CMK (cell line): ENCODE data around the gene RNF114.
A peak's percentile ranks its signal among the peaks of the same experiment; 100 is the strongest.

Source experiments
- DNase-seq: peaks from one replicate; pipeline ENCODE4 v3.0.0-alpha.2; 2010; ENCODE audit warnings: low read depth

The RNF114 gene

DNA sequence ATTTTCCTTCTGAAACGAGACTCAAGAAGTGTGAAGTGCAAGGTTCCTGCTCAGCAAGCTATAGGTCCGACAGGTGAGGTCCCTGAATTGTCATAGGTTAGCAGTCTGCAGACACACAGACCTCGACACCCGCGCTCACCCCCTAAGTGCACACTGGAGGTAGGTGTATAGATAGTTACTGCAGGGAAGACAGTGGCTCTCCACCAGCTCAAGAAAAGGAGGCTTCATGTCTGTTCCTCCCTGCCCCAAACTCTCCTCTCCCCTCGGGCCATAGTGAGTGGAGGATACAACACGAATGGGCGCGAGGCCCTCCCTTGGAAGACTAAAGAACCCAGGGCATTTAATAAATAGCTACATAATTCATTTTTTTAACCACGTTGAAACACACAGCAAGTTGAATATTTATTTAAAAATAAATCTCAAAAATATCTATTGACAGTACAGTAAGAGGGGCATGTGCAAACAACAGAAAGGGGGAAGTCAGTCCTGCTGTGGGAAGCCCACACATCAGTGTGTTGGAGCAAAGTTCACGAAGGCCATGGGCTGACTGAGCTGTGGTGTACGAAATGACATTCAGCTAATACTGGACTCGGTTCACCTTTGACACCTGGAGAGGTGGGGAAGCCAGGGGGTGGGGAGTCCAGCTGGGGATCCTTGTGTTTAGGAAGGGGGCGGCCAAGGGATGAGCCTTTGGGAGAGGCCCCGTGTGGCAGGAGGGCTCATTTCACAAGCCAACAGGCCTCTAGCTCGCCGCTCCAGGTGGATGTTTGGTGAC lies 31.6 kb upstream of the RNF114 start:
- no peak for DNase-seq

DNA sequence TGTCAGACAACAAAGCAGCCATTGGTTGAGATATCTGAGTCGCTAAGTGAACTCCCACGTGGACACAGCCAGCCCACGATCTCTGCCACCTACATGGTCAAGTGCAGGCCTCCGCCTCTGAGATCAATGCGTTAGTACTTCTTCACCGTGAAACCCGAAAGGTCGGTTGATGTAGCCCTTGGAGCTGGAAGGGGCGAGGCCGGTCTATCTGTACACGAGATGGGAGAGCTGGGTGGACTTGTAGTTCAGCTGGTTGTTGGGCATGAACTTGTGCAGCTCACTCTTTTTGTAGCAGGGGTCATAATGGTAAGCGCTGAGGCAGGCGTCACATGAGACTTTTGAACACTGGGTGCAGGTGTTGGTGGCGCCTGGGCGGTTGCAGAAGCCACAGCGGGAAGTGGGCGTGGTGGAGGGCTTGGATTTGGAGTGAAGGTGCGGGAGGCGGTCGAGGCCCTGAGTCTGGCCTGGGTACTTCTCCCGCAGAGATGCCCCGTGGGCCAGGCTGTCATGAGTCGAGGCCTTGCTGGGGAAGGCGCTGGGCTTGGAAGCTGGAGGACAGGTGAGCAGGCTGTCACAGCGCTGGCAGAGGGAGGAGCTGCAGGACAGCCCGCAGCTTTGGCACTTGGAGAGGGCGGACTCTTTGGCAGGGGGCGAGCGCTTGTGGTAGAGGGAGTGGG lies 30.6 kb upstream of the RNF114 start:
- DNase-seq, result no peak

DNA sequence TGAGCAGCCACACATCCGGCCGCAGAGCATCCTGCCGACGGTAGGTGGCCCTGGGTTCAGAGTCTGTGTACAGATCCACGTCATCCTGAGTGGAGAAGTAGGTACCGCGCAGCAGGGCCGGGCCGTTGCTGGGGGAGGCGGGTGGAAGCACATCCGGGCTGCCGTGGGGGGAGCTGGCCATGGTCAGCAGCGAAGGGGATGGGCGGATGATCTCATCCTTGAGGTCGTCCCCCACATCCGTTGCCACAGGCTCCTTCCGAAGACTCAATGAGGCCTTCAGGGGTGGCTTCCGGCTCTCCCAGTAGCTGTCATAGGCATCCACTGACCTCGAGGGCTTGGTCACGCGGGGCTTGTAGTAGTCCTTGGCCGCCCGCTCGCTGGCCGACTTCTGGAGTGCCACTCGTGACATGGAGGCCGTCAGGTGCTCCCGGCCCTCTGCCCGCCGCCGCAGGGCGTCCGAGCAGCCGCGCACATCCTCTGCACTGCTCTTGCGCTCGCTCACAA lies 30.0 kb upstream of the RNF114 start:
- DNase-seq, result no peak

DNA sequence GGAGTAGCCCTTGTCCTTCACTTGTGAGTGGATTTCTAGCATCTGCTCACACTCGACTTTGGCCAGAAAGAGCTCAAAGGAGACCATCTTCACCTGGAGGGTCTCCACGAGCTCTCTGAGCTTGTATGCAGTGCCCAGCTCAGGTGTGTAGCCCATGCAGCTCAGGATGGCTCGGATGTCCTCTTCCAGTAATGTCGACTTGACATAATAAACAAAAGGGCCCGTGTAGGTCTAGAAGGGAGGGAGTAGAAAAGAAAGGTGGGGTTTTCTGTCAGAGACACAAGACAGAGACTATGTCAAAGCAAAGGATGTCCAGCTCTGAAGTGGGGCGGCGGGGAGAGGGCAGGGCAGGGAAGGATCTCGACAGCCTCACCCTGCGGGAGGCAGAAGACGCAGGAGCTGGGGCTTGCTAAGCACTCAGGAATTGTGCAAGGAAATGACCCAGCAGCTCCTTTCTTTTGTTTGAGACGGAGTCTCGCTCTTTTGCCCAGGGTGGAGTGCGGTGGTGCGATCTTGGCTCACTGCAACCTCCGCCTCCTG lies 29.5 kb upstream of the RNF114 start:
- DNase-seq, result no peak

DNA sequence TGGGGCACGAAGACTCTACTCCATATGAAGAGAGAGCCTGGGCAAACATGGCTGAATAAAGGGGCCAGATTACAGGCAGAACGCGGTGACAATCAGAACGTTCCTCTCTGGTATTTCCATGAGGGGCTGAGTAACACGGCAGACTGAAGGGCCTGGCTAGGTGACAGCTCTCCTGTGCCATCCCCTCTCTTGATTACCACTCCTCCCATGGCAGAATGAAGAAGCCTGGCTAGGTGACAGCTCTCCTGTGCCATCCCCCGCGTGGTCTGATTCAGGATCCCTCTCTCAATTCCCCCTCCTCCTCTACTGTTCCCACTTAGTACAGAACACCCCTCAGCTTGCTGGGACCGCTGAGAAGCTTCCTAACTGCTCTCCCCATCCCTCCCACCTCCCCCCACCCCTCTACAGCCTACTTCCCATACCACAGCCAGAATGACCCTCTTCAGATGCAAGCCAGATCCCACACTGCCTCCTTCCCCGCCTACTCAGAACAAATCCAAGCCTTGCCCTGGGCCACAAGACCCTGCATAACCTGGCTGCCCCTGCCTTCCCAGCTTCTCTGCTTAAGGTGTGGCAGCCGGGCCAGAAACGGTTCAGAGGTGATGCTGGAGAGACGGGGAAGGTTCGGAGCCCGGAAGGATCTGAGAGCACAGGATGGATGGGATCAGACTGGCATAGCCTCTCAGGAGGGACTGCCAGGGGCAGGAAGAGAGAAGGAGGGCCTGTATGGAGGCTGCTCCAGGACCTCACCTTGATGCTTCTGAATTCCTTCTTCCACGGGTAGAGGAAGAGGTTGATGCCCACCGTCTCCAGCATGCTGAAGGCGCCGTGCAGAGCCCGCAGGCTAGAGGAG lies 28.6 kb upstream of the RNF114 start:
- DNase-seq, result no peak

DNA sequence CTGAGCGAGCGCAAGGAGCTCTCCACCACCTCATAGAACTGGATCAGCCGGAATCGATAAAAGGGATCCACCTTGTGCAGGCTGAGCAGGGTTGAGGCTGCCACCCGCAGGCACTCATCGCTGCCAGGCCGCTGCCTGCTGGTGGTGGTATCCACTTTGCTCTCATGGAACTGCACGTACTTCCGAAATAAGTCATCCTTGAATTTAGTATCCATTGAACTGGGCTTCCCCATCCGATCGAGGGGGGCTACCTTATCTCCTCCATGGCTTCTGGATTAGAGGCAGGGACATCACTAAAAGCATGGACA lies 28.0 kb upstream of the RNF114 start:
- DNase-seq, result no peak

DNA sequence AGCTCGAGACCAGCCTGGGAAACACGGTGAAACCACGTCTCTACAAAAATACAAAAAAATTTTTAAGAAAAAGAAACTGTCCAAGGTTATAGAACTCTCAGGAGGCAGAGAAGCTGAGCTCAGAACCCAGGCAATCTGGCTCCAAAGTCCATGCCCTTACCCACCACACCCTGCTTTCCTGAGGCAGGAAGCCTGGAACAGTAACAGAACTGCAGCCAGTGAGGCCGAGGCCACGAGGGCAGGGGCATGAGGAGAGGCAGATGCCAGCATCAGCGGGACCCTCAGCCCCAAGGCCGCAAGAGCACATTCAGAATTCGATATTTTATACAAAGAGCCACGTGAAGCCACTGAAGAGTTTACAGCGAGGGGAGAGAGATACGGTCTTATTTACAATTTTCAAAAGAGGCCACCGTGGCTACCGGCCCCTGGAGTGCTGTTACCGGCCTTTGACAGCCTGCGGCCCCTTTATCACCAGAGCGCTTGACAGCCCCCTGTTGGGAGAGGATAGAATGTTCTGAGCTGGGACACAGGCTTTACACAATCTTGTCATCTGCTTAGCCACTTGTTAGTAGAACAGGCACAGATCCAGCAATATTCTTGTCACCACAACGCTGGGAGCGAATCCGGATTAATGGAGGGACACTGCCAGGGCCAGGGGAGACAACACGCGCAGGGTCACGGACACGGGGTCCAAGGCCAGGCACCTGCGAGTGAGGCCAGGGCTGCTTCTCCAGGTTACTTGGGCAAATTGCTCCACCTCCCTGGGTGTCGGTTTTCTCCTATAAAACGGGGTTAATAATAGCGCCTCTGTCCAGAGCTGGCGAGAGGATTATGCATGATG lies 26.5 kb upstream of the RNF114 start:
- no peak for DNase-seq

DNA sequence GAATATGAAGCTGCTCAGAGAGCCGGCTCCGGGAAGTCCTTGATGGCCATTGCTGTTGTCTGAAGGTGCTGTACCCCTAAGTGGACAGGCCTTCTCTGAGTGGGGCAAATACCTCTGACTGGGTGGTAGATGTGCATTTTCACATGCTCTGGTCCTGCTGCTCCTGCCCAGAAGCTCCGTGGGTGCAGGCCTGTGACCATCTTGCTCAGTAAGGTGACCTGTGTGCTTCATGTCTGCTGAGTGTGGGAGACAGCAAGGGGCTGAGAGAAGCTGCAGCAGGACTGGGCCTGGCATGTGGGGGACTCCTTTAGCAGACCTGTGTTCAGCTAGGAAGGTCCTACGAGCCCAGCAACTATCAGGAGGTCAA lies 25.9 kb upstream of the RNF114 start:
- DNase-seq, result no peak

DNA sequence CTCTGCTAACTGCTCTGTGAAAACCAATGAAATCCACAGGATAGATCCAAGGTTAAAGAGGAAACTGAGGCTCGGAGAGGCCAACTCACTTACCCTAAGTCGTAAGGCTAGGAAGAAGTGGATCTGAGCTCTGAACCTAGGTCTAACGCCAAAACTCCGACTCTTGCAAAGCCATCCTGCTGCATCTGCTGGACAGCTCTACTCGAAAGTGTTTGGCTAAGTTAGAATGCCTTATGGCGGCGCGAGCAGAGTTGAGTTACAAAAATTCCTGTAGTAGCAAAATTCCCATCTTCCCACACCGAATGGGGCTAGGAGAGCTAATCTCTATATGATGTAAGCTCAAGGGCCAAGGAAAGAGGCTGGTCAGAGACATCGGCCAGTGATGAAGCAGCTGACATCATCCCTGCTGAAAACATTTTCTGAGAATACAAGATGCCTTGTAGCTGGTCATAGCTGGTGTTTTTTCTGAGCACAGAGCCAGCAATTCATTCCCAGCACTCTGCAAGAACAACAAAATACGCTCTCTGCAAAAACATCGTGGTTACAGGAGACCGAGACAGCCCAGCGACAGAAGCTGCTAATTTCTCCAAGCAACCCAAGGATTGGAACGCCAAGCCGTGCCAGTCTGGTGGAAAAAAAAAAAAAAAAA lies 22.7 kb upstream of the RNF114 start:
- no peak for DNase-seq

DNA sequence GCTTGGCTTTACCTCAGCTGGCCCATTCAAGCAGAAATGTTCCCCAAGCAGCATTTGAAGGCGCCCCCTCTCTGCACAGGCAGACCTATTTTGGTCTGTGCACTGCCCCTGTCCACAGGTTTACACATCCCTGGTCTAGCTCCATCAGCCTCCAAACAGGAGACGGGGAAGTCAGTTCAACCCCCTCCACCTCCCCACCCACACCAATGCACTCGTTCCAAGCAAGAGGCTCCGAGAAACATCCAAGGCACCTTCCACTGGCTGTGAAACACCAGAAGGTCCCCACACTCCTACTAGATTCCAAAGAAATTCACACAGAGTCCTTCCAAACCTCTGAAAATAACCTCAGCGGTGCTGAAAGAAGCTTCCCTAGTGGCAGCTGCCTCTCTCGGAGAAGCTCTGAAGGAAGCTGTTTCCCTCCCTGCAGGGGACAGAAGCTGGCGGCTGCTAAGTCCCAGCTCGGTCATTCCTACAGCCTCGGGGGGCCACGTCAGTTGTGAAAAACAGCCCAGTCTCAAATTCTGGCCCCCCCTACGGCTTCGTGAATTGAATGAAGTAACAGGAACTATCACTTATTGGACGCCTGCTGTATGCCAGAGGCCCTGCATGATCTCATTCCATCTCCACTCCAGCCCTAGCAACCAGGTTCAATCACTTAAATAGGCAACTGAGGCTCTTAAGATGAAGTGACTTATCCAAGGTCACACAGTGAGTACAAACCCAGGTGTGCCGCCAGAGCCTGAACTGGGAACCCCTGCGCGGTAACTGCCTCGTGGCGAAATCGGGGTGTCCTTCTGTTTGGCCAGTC lies 21.7 kb upstream of the RNF114 start:
- no peak for DNase-seq

DNA sequence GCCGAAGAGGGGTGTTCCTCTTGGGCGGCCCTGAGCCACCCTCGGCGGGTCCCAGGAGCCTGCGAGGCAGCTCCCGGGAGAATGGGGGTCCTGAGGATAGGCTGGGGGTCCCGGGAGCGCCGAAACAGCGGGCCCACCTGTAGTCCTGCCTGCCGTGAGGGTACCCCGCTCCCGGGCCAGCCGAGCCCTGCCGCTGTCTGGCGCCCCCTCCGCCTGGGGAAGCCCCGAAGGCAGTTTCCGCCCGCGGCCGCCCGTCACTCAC lies 21.1 kb upstream of the RNF114 start:
- DNase-seq, result no peak

DNA sequence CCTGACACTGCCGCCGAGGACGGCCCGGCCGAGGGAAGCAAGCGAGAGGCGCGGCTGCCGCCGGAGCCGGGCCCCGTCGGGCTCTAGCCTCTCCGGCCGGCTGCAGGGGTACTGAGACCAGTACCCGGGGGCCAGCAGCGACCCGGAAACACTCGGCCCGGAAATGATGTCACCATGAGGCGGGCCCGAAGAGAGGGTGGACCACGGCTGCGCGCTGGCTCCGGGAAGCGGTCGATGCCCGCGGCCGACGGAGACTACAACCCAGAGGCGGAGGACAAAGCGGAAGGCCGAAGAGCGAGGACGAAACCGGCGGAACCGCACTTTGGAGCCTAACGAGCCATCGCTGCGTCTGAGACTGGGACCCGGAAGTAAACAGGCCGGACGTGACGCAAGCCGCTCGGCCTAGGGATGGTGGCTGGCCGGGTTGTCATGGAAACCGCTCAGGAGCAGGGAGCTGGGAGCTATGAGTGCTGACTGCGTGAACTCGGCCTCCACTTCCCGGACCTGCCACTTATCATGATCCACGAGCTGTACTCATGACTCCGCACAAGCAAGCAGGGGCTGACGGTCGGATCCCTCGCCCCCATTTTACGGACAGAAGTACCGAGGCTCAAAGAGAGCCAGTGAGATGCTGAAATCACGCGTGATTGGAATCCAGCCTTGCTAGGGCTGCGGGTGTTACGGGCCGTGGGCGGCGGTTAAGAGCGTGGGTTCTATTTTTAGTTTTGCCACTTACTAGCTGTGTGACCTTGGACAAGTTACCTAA lies 20.6 kb upstream of the RNF114 start, which contains the start of gene SPATA2:
TSS of gene SPATA2 (minus strand) at position 150 of the 766 bp plus-strand sequence. CDS start 7,039 bp downstream, outside the sequence.
- DNase-seq, result peak; percentile 89

DNA sequence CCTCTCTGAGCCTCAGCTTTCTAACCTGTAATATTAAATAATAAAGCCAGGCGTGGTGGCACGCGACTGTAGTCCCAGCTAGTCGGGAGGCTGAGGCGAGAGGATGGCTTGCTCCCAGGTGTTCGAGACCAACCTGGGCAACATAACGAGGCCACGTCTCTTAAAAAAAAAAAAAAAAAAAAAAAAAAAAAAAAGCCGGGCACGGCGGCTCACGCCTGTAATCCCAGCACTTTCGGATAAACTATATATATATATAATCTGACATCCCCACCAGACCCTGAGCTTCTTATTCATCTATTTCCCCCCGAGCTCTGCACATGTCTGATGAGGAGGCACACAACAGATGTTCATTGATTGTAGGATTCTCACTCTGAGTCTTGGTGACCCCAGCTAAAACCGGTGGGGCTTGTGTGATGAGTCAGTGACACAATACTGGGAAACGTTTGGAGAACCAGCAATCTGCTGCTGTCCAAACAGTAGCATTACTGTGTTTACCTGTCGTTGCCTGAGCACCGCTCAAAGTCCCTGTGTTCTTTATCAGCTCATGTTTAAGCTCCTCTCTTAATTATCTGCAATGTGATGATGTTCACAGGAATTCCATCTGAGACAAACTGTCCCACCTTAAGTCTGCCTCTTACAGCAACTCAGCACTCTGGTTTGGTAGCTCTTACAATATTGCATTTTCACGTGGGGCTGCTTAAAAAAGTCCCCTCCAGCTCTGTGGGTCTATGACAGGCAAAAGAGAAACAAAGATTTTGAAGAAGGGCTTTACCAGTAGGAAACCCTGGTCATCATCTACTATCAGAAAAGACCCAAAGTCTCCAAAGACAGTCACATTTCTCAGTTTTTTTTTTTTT lies 19.8 kb upstream of the RNF114 start:
- no peak for DNase-seq

DNA sequence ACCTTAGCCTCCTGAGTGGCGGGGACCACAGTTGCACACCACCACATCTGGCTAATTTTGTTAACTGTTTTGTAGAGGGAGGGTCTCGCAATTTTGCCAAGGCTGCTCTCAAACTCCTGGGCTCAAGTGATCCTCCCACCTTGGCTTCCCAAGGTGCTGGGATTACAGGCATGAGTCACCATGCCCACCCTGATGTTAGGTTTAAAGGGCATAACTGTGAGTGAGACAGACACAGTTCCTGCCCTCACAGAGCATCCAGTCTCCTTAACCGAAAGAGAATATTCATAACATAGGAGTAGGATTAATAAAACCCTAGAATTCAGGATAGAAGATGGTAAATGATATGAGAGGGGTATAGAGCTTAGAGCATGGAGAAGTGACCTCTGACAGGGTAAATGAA lies 17.8 kb upstream of the RNF114 start:
- no peak for DNase-seq

DNA sequence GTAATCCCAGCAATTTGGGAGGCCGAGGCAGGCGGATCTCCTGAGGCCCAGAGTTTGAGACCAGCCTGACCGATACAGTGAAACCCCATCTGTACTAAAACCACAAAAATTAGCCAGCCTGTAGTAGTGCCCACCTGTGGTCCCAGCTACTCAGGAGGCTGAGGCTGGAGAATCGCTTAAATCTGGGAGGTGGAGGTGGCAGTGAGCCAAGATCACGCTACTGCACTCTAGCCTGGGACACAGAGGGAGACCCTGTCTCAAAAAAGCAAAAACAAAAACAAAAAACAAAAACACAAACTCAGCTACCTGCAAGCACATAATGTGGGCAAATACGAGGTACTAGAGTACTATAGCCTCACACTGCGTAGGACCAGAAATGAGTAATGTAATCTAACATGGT lies 17.2 kb upstream of the RNF114 start:
- DNase-seq, result no peak

DNA sequence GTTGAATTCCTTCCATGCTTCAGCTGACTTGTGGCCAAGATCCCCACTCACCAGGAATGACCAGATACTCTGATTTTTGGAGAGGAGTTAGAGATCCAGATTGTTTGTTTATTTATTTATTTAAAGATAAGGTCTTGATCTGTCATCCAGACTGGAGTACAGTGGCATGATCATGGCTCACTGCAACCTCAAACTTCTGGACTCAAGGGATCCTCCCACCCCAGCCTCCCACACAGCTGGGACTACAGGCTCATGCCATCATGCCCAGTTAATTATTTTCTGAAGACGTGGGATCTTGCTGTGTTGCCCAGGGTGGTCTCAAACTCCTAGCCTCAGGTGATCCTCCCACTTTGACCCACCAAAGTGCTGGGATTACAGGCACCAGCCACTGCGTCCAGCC lies 16.7 kb upstream of the RNF114 start:
- DNase-seq, result no peak

DNA sequence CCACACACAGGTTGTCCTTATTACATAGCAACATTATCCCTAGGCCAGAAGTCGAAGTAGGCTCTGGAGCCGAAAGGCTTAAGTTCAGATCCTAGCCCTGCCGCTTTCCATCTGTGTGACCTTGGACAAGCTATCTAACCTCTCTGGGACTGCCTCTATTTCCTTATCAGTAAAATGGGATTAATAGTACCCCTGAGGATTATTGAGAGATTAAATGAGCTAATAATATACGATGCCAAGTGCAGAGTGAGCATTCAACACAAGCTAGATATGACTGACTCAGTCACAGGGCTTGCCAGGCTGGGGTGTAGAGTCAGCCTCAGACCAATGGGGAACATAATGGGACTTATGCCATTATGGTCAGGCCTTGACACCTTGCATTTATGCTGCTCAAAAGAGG lies 11.9 kb upstream of the RNF114 start:
- no peak for DNase-seq

DNA sequence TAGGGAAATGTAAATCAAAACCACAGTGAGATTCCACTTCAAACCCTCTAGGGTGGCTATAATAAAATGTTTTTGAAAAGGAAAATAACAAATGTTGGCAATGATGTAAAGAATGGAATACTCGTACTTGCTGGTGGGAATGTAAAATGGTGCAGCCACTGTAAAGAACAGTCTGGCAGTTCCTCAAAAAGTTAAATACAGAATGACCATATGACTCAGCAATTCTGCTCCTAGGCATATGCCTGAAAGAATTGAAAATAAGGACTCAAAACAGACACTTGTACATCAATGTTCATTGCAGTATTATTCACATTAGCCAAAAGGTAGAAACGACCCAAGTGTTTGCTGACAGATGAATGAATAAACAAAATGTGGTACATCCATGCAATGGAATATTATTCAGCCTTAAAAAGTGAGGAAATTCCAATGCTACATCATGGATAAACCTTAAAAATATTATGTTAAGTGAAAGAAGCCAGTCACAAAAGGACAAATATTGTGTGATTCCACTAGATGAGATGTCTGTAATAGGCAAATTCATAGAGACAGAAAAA lies 10.2 kb upstream of the RNF114 start:
- DNase-seq, result no peak
